ENCODE results near the gene SLC19A2. TPM values are rescaled to one million over a fixed set of nuclear protein-coding genes. Genes with fewer than 3 reads are reported as not detected.

The SLC19A2 gene
- total RNA-seq, 2 donors from 2014 or later = 23.5 to 24.1 TPM

DNA sequence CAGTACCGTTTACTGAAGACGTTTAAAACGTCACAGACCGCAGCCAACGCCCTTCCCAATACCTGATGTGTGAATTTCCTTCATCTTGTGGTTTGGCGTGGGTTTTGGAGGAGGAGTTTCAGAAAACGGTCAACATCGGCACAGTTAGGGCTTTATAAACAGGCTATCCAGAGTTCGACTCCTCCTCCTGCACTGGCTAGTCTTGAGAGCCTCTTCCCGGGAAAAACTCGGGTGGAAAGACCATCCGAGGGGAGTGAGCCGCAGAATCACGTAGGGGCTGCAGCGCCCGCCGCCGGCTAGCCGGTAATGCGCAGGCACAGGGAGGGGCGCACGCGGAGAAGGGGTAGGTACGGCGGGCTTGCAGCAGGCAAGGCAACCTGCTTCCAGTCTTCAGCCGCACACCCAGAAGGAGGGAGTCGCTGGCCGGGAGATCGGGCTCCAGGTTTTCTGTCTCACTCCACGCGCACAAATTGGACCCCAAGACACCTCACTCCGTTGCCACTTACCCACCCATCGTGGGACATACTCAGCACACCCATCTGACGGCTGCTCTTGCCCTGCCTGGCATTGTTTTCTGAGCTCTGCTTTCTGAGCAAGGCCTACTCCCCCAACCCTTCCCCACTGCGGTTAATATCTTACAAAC lies 25.4 kb downstream of the SLC19A2 start:
- no peaks in the 10 kb centered on the region for H3K27me3 ChIP-seq
- DNase-seq (ENCODE audit: low spot score) = no peak
- H3K27ac ChIP-seq = no peak overlapping the region
- TF ChIP-seq, protein P1, sequence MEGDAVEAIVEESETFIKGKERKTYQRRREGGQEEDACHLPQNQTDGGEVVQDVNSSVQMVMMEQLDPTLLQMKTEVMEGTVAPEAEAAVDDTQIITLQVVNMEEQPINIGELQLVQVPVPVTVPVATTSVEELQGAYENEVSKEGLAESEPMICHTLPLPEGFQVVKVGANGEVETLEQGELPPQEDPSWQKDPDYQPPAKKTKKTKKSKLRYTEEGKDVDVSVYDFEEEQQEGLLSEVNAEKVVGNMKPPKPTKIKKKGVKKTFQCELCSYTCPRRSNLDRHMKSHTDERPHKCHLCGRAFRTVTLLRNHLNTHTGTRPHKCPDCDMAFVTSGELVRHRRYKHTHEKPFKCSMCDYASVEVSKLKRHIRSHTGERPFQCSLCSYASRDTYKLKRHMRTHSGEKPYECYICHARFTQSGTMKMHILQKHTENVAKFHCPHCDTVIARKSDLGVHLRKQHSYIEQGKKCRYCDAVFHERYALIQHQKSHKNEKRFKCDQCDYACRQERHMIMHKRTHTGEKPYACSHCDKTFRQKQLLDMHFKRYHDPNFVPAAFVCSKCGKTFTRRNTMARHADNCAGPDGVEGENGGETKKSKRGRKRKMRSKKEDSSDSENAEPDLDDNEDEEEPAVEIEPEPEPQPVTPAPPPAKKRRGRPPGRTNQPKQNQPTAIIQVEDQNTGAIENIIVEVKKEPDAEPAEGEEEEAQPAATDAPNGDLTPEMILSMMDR (IDR thresholded peaks at IDR 0.05) = no peak
- H3K4me3 ChIP-seq = peak overlapping the region; percentile 13 to 40
- H3K9me3 ChIP-seq = peaks cover 0 to 18% of the 10 kb centered on the region in 2 donors
- H3K4me1 ChIP-seq = no peaks in the 10 kb centered on the region
- peaks cover 5% of the 10 kb centered on the region for H3K36me3 ChIP-seq

DNA sequence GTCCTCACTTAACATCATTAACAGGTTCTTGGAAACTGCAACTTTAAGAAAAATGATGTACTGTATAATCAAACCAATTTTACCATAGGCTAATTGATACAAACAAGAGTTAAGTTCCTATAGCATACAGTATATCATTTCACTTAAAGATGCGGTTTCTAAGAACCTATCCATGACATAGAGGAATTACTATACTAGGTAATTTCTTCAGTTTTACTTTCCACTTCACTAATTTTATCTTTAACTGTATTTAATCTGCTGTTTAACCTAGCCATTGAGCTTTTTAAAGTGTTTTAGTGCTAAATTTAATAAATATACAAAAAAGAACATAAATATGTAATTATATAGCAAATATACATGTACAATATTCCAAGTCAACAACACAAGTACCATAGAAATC lies 28.3 kb downstream of the SLC19A2 start:
- Histone ChIP-seq H3K9me3 (peaks cover 0 to 18% of the 10 kb centered on the region in 2 donors), H3K36me3 (no peaks in the 10 kb centered on the region), H3K4me3 (no peak overlapping the region), H3K27me3 (no peaks in the 10 kb centered on the region), H3K4me1 (no peaks in the 10 kb centered on the region), H3K27ac (no peak overlapping the region)
- TF ChIP-seq, protein P1 (IDR thresholded peaks at IDR 0.05) = no peak
- DNase-seq (ENCODE audit: low spot score) = no peak

DNA sequence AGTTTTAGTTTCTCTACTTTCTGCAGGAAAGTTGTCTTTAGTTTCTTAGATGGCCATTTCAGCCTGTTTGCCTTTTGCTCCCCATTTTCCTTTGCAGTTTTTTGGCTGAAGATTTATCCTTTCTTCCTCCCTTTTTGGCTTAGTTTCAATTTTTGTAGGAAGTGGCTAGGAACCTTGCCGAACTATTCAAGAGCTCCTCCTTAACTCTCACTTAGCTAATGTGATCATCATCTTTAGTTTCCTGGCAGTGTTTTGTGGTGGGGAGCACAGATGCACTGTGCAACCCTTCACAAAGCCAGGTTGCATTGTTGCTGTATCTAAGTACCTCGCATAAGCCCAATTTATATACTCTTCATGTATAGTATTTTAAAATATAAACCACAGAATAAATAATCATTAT lies 29.7 kb downstream of the SLC19A2 start:
- Histone ChIP-seq H3K36me3 (no peaks in the 10 kb centered on the region), H3K27ac (no peak overlapping the region), H3K4me1 (no peaks in the 10 kb centered on the region), H3K27me3 (no peaks in the 10 kb centered on the region), H3K9me3 (peaks cover 0 to 18% of the 10 kb centered on the region in 2 donors), H3K4me3 (no peak overlapping the region)
- no peak for DNase-seq (ENCODE audit: low spot score)
- TF ChIP-seq, protein P1 (IDR thresholded peaks at IDR 0.05) = no peak

DNA sequence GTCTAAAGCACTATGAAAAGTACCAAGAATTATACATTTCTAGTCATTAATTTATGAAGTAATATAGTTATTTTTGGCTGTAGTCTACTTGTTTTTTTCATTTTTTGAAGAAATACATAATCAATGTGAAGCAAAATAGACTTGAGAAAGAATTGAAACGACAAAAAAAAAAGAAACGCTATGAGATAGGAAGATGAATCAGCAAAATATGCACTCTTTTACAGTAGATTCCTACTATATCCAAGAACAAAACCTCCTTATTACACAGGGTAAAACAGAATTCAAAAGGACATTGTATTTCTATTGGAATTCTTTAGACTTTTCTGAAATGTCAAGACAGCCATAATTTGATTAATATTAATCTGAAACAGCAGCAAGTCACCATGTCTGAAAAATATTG lies 32.8 kb downstream of the SLC19A2 start:
- no peak overlapping the region for H3K27ac ChIP-seq
- no peaks in the 10 kb centered on the region for H3K27me3 ChIP-seq
- no peaks in the 10 kb centered on the region for H3K36me3 ChIP-seq
- no peak for DNase-seq (ENCODE audit: low spot score)
- TF ChIP-seq, protein P1 (IDR thresholded peaks at IDR 0.05) = no peak
- H3K9me3 ChIP-seq = peaks cover 0 to 14% of the 10 kb centered on the region in 2 donors
- H3K4me1 ChIP-seq = no peaks in the 10 kb centered on the region
- no peak overlapping the region for H3K4me3 ChIP-seq

DNA sequence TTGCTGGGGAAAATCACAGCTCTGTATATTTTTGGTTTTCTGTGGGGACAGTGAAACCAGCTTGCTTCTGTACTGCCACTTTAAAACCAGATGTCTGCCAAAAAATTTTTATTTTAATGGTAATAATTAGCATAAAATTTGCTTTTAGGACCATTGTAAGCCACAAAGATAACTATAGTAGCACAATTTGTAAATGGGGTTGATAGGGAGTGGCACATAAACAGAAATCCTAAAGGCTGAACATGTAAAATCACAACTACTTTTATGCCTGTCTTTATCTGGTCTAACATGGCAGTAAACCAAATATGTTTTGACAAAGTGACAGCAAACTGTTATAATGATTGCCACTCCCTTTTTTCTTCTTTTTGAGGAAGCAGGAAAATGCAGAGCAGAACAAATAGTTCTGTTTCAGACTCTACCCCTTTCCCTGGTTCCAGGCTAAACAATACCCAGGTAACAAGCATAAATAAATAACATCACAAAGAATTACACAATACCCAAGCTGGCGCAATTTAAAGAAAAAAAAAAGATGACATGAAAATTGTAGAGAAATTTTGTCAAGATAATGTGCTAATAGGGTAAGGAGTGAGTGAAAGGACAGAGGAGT lies 34.4 kb downstream of the SLC19A2 start:
- TF ChIP-seq, protein P1 (IDR thresholded peaks at IDR 0.05) = no peak
- Histone ChIP-seq H3K36me3 (no peaks in the 10 kb centered on the region), H3K27ac (no peak overlapping the region), H3K27me3 (no peaks in the 10 kb centered on the region), H3K4me3 (no peak overlapping the region), H3K4me1 (no peaks in the 10 kb centered on the region), H3K9me3 (no peaks in the 10 kb centered on the region)
- DNase-seq (ENCODE audit: low spot score) = no peak

Measured in right atrium auricular region (tissue), 2 donors.